Endothelial cell of umbilical vein (primary cell): ENCODE measurements around the gene CCDC27. TPM values are rescaled to one million over a fixed set of nuclear protein-coding genes. Genes with fewer than 3 reads are reported as not detected.

Experiments used
- BruUV-seq: library from RNA; stranded (reverse); fragments of 400-500 nt; replicated peaks from 2 replicates; lab custom pipeline; 2021; lab: Mats Ljungman, UMichigan
- CTCF ChIA-PET: fragments of 300-600, 350-600 bp; sonication (Branson Sonifier 250); formaldehyde crosslinking; loops from one replicate; lab custom pipeline; 2021; ENCODE audit warnings: antibody characterized with exemption, inconsistent platforms; lab: Charles Lee
- POLR2A ChIA-PET: fragments of 300-600, 350-600 bp; sonication (Branson Sonifier 250); formaldehyde crosslinking; loops from one replicate; lab custom pipeline; 2021; ENCODE audit warnings: antibody characterized with exemption, inconsistent platforms; lab: Charles Lee
- DNase-seq: peaks from one replicate; pipeline ENCODE4 v3.0.0-alpha.2; 2011; ENCODE audit warnings: low read depth, low spot score
- FAIRE-seq: peaks from 2 replicates; lab custom pipeline; 2011; peaks lifted over from hg19 to GRCh38; lab: Jason Lieb, UNC
- H2AFZ ChIP-seq: 2 replicates; pipeline ENCODE4 v1.6.0; 2012; ENCODE audit warnings: low read depth, low read length, control low read depth, inconsistent platforms
- H3K27ac ChIP-seq: 2 replicates; pipeline ENCODE4 v1.5.1; 2011; ENCODE audit warnings: low read depth, mild to moderate bottlenecking, control low read depth, low read length, moderate library complexity; ENCODE audit not compliant: insufficient read depth
- H3K27me3 ChIP-seq, 2 experiments: 2 replicates each; pipeline versions ENCODE4 v1.6.0 to v1.6.1; 2011; ENCODE audit warnings: low read length in 2 of 2, mixed read lengths in 1 of 2; ENCODE audit not compliant: control insufficient read depth in 2 of 2, insufficient read depth in 2 of 2
- H3K36me3 ChIP-seq, 2 experiments: 2 replicates in 1 of 2; 3 replicates in 1 of 2; pipeline ENCODE4 v1.5.1; 2011; ENCODE audit warnings: low read length in 2 of 2, mild to moderate bottlenecking in 1 of 2, moderate library complexity in 1 of 2; ENCODE audit not compliant: control insufficient read depth in 2 of 2, insufficient read depth in 2 of 2; ENCODE audit errors: extremely low read depth in 1 of 2
- H3K4me1 ChIP-seq: 3 replicates; pipeline ENCODE4 v1.5.1; 2011; ENCODE audit warnings: mild to moderate bottlenecking, low read length; ENCODE audit not compliant: control insufficient read depth, insufficient read depth; ENCODE audit errors: extremely low read depth
- H3K4me2 ChIP-seq: 2 replicates; pipeline ENCODE4 v1.6.1; 2011; ENCODE audit warnings: low read length, control low read depth, mixed read lengths; ENCODE audit not compliant: insufficient read depth
- H3K4me3 ChIP-seq, 3 experiments: fragments of 200-600 bp in 1 of 3; sonication (generic), shearing (Covaris generic) in 1 of 3; replicated peaks in 1 of 3; 2 replicates each; pipeline ENCODE4 v1.5.1; 2011 to 2016; ENCODE audit warnings: control low read depth in 3 of 3, low read length in 3 of 3, mild to moderate bottlenecking in 2 of 3, inconsistent platforms in 1 of 3, low read depth in 1 of 3, moderate library complexity in 1 of 3; ENCODE audit not compliant: insufficient read depth in 1 of 3
- H3K79me2 ChIP-seq: 2 replicates; pipeline ENCODE4 v1.6.0; 2012; ENCODE audit warnings: low read length, inconsistent platforms; ENCODE audit not compliant: control insufficient read depth, insufficient read depth
- H3K9ac ChIP-seq: replicated peaks from 2 replicates; pipeline ENCODE3; 2011; ENCODE audit warnings: low read length, control low read depth; ENCODE audit not compliant: insufficient read depth; ENCODE audit errors: extremely low read depth
- H3K9me1 ChIP-seq: replicated peaks from 3 replicates; pipeline ENCODE4 v1.6.0; 2011; ENCODE audit warnings: mild to moderate bottlenecking, low read length; ENCODE audit not compliant: control insufficient read depth, insufficient read depth; ENCODE audit errors: extremely low read depth
- H3K9me3 ChIP-seq: replicated peaks from 2 replicates; pipeline ENCODE4 v1.5.1; 2012; ENCODE audit warnings: low read length, inconsistent platforms; ENCODE audit not compliant: control insufficient read depth, insufficient read depth
- H4K20me1 ChIP-seq: replicated peaks from 2 replicates; pipeline ENCODE3; 2011; ENCODE audit warnings: mild to moderate bottlenecking, low read length; ENCODE audit not compliant: control insufficient read depth, insufficient read depth; ENCODE audit errors: extremely low read depth
- CTCF ChIP-seq, 2 donors: IDR thresholded peaks; 1 replicate in 1 of 2; 2 replicates in 1 of 2; pipeline ENCODE4 v1.5.1; 2011; ENCODE audit warnings: low read length in 2 of 2, mild to moderate bottlenecking in 2 of 2, moderate library complexity in 2 of 2, control low read depth in 1 of 2, inconsistent platforms in 1 of 2, low read depth in 1 of 2; ENCODE audit not compliant: insufficient read depth in 1 of 2; ENCODE audit errors: extremely low read depth in 1 of 2
- EZH2 ChIP-seq: IDR thresholded peaks from 2 replicates; pipeline ENCODE4 v1.6.1; 2012; ENCODE audit warnings: borderline replicate concordance, low read depth, mild to moderate bottlenecking, moderate library complexity, low read length, inconsistent platforms; ENCODE audit not compliant: severe bottlenecking
- FOS ChIP-seq: IDR thresholded peaks from 2 replicates; pipeline ENCODE4 v1.6.1; 2011; ENCODE audit warnings: mild to moderate bottlenecking, low read length, moderate library complexity, borderline replicate concordance; ENCODE audit not compliant: insufficient read depth
- GATA2 ChIP-seq: IDR thresholded peaks from 2 replicates; pipeline ENCODE4 v1.7.0; 2011; ENCODE audit warnings: low read depth, mild to moderate bottlenecking, moderate library complexity, mixed read lengths, low read length; ENCODE audit not compliant: insufficient read length, insufficient read depth
- JUN ChIP-seq: IDR thresholded peaks from 2 replicates; pipeline ENCODE4 v1.6.1; 2011; ENCODE audit warnings: borderline replicate concordance, low read depth; ENCODE audit not compliant: insufficient read length, insufficient read depth
- MAX ChIP-seq: IDR thresholded peaks from 2 replicates; pipeline ENCODE4 v1.6.1; 2011; ENCODE audit not compliant: insufficient read depth, insufficient read length
- MYC ChIP-seq: IDR thresholded peaks from one replicate; pipeline ENCODE4 v1.6.1; 2011; ENCODE audit warnings: mild to moderate bottlenecking, low read depth, low read length
- POLR2A ChIP-seq: IDR thresholded peaks from 2 replicates; pipeline ENCODE4 v1.6.1; 2012; ENCODE audit warnings: low read depth, mild to moderate bottlenecking, control low read depth, low read length
- POLR2AphosphoS5 ChIP-seq: IDR thresholded peaks from 2 replicates; pipeline ENCODE4 v1.6.1; 2012; ENCODE audit warnings: low read depth, mild to moderate bottlenecking, control low read depth, low read length, moderate library complexity; ENCODE audit not compliant: insufficient read depth
- dilution Hi-C: fragments of 300-500 bp; cut with MboI; formaldehyde crosslinking; loops from one replicate; pipeline ENCODE4 v1.15.0; 2019; ENCODE audit warnings: low sequenced_read_pairs; ENCODE audit not compliant: extremely low pct_ligation_motif_present
- intact Hi-C: fragments of 100-400 bp; cut with micrococcal nuclease; formaldehyde crosslinking; loops from one replicate; pipeline ENCODE4 v1.10.0; 2022
- polyA plus RNA-seq, 4 experiments: library from polyadenylated mRNA; depleted of rRNA in 3 of 4; stranded (reverse) in 3 of 4; unstranded in 1 of 4; fragments of >200 nt; gene quantifications; 2 replicates each; pipeline versions ENCODE4 v1.2.1 to v1.2.3, GENCODE V29; 2011 to 2012; ENCODE audit warnings: missing spikeins in 1 of 4
- total RNA-seq: library from RNA; stranded (reverse); gene quantifications from 2 replicates; pipeline ENCODE4 v1.2.3, GENCODE V29; 2021

CCDC27 gene
- total and polyA plus RNA-seq, 2 donors (not counting 3 experiments of a cell fraction or from before 2014, with no cell fraction given), result not detected

- intact Hi-C loops, result no loop called here
- dilution Hi-C loops, result no loop called here
- H3K36me3 ChIP-seq, result peaks cover 0 to 3% of the 10 kb centered on the region in 2 experiments
- TF ChIP-seq MYC, result no peak
- no peak for TF ChIP-seq CTCF (IDR thresholded peaks at IDR 0.05; ENCODE audit: extremely low read depth in 1 of 2, insufficient read depth in 1 of 2, low read depth in 1 of 2, low read length in 2 of 2)
- TF ChIP-seq EZH2, result no peak
- no peak for TF ChIP-seq POLR2AphosphoS5
- TF ChIP-seq MAX, result no peak
- no peak for TF ChIP-seq FOS
- no peak for TF ChIP-seq JUN
- TF ChIP-seq GATA2, result no peak
- TF ChIP-seq POLR2A, result no peak
- H3K79me2 ChIP-seq, result no peaks in the 10 kb centered on the region
- H3K27me3 ChIP-seq, result no peaks in the 10 kb centered on the region
- H3K4me3 ChIP-seq, result no peak overlapping the region
- DNase-seq (no peak), FAIRE-seq (no peak)
- POLR2A ChIA-PET, result no interaction called here
- no peak overlapping the region for H3K4me2 ChIP-seq
- H3K27ac ChIP-seq, result no peak overlapping the region
- H3K4me1 ChIP-seq, result no peaks in the 10 kb centered on the region
- CTCF ChIA-PET, result no interaction called here
- H3K9me3 ChIP-seq, result no peaks in the 10 kb centered on the region
- H4K20me1 ChIP-seq, result no peaks in the 10 kb centered on the region
- no peak overlapping the region for H3K9ac ChIP-seq
- no peaks in the 10 kb centered on the region for H3K9me1 ChIP-seq
- no peak overlapping the region for H2AFZ ChIP-seq
- no TSS peak for BruUV-seq
These were observed 64.3 kb downstream of the CCDC27 start for GRCh38 chr1:3816331-3817137.
